ENCODE data around the gene EML6. TPM values are rescaled to one million over a fixed set of nuclear protein-coding genes. Genes with fewer than 3 reads are reported as not detected.

Gene EML6
- total RNA-seq, 1 experiment from 2014 or later = 0.20 TPM

GRCh38 chr2:54895730-54896129 lies 172.3 kb downstream of the EML6 start:
- in situ Hi-C loops (cut with HindIII; ENCODE audit: low sequenced_read_pairs) = loop anchor here (25.0 kb wide), 1 partner anchor 267 kb away; no protein-coding TSS in a partner anchor

GRCh38 chr2:54897420-54898310 lies 174.2 kb downstream of the EML6 start:
- peak; percentile 51 for DNase-seq (ENCODE audit: low spot score)
- in situ Hi-C loops (cut with HindIII; ENCODE audit: low sequenced_read_pairs) = loop anchor here (25.0 kb wide), 1 partner anchor 265 kb away; no protein-coding TSS in a partner anchor

More at GRCh38 chr2:54895730-54896129, 172.3 kb downstream of the EML6 start:
- DNase-seq (ENCODE audit: low spot score) = no peak

GRCh38 chr2:54898456-54899226 lies 175.2 kb downstream of the EML6 start:
- DNase-seq (ENCODE audit: low spot score) = peak; percentile 87
- in situ Hi-C loops (cut with HindIII; ENCODE audit: low sequenced_read_pairs) = loop anchor here (25.0 kb wide), 1 partner anchor 264 kb away; no protein-coding TSS in a partner anchor

GRCh38 chr2:54899576-54900200 lies 176.2 kb downstream of the EML6 start:
- peak; percentile 84 for DNase-seq (ENCODE audit: low spot score)
- in situ Hi-C loops (cut with HindIII; ENCODE audit: low sequenced_read_pairs) = loop anchor here (25.0 kb wide), 1 partner anchor 263 kb away; no protein-coding TSS in a partner anchor

- in situ Hi-C loops (cut with HindIII; ENCODE audit: low sequenced_read_pairs) = no loop called here
- DNase-seq (ENCODE audit: low spot score) = peak; percentile 57
Observed at GRCh38 chr2:54901224-54901986, 177.9 kb downstream of the EML6 start.

- in situ Hi-C loops (cut with HindIII; ENCODE audit: low sequenced_read_pairs) = no loop called here
- no peak for DNase-seq (ENCODE audit: low spot score)
Observed at GRCh38 chr2:54902763-54903162, 179.3 kb downstream of the EML6 start.

- in situ Hi-C loops (cut with HindIII; ENCODE audit: low sequenced_read_pairs) = no loop called here
- DNase-seq (ENCODE audit: low spot score) = no peak
Observed at GRCh38 chr2:54903736-54904554, 180.5 kb downstream of the EML6 start.

- in situ Hi-C loops (cut with HindIII; ENCODE audit: low sequenced_read_pairs) = no loop called here
- no peak for DNase-seq (ENCODE audit: low spot score)
Observed at GRCh38 chr2:54904836-54905235, 181.4 kb downstream of the EML6 start.

GRCh38 chr2:54906716-54907115 lies 183.3 kb downstream of the EML6 start:
- in situ Hi-C loops (cut with HindIII; ENCODE audit: low sequenced_read_pairs) = no loop called here
- peak; percentile 99 for DNase-seq (ENCODE audit: low spot score)

GRCh38 chr2:54907663-54908062 lies 184.2 kb downstream of the EML6 start:
- no peak for DNase-seq (ENCODE audit: low spot score)
- in situ Hi-C loops (cut with HindIII; ENCODE audit: low sequenced_read_pairs) = no loop called here

- DNase-seq (ENCODE audit: low spot score) = no peak
- in situ Hi-C loops (cut with HindIII; ENCODE audit: low sequenced_read_pairs) = no loop called here
Observed at GRCh38 chr2:54908591-54908990, 185.1 kb downstream of the EML6 start.

GRCh38 chr2:54909001-54909400 lies 185.5 kb downstream of the EML6 start:
- no peak for DNase-seq (ENCODE audit: low spot score)
- in situ Hi-C loops (cut with HindIII; ENCODE audit: low sequenced_read_pairs) = no loop called here

GRCh38 chr2:54912305-54912704 lies 188.8 kb downstream of the EML6 start:
- in situ Hi-C loops (cut with HindIII; ENCODE audit: low sequenced_read_pairs) = no loop called here

GRCh38 chr2:54912893-54913292 lies 189.4 kb downstream of the EML6 start:
- DNase-seq (ENCODE audit: low spot score) = no peak
- in situ Hi-C loops (cut with HindIII; ENCODE audit: low sequenced_read_pairs) = no loop called here

More at GRCh38 chr2:54912305-54912704, 188.8 kb downstream of the EML6 start:
- DNase-seq (ENCODE audit: low spot score) = no peak

GRCh38 chr2:54914637-54915036 lies 191.2 kb downstream of the EML6 start:
- in situ Hi-C loops (cut with HindIII; ENCODE audit: low sequenced_read_pairs) = no loop called here

GRCh38 chr2:54915101-54915500 lies 191.6 kb downstream of the EML6 start:
- DNase-seq (ENCODE audit: low spot score) = peak; percentile 87
- in situ Hi-C loops (cut with HindIII; ENCODE audit: low sequenced_read_pairs) = no loop called here

More at GRCh38 chr2:54914637-54915036, 191.2 kb downstream of the EML6 start:
- DNase-seq (ENCODE audit: low spot score) = no peak

- no peak for DNase-seq (ENCODE audit: low spot score)
- in situ Hi-C loops (cut with HindIII; ENCODE audit: low sequenced_read_pairs) = no loop called here
Observed at GRCh38 chr2:54916637-54917036, 193.2 kb downstream of the EML6 start.

Measured in G401 (cell line).